Measurements from ENCODE around the gene TBC1D5.
"Not testable (repeated sequence)": the region's sequence is repeated elsewhere in the genome, so short reads cannot be mapped to it uniquely, and the experiment has no call there.

Gene TBC1D5

DNA sequence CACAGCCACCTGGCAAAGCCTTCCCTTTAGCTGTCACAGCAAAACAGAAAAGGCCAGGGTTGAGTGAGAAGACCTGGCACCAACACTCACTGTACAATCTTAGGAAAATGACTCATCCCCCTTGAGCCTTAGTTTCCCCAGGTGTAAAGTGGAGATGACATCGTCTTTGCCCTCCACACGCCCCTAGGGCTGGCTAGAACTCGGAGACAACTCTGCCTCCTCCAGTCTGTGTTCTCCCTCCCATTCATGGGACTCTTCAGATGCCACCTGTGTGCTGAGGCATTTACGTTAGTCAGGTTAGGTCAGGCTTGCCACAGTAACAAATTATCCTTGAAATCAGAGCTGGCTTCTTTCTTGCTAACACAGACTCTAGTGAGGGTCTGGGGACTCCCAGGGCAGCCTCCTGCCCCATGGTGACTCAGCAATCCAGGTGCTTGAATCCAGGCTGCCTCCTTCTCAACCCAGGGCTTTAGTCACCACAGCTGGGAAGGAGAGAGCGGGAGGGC is 605.1 kb downstream of the TBC1D5 start:
- no peak for DNase-seq (ENCODE audit: low spot score)

DNA sequence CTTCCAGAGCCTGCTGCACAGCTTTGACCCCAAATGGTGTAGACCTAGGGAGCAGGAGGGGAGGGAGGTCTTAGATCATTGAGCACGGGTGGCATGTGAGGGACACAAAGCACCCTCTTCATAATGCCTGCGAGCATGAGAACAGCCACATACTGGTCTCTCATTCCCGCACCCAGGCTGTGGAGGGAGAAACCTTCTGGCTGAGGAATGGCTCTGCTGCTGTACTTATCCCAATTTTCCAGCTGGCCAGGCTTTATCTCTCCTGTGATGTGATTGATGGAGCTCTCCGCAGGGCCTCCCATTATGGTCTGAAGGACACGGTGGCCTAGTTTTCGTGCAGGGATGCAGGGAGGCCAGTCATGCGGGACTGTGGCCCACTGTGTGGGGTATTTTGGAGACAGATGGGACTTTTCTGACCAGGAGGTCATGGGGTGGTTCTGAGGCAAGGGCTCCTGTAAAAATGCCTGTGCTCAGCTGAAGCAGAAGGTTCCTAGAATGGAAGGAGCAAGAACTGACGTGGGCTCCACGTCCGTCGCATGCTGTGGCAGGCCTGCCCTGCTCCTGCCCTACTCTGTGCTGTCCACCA is 606.2 kb downstream of the TBC1D5 start:
- no peak for DNase-seq (ENCODE audit: low spot score)

DNA sequence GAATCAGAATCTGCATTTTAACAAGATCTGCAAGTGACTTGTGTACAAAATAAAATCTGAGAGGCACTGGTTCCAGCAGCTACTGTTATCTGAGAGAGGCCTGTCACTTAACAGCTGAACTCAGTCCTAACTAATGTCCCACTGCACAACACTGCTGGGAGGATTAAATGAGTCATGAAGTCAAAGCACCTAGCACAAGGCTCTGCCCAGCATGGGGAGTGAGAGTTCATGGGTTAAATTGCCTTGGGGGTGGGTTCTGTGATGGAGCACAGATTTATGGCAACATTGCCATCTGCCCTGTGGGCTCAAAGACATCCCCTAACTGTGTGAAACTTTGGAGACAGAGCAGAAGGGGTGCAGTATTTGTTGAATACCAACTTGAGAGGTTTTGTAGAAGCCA is 606.7 kb downstream of the TBC1D5 start:
- DNase-seq (ENCODE audit: low spot score), result no peak

DNA sequence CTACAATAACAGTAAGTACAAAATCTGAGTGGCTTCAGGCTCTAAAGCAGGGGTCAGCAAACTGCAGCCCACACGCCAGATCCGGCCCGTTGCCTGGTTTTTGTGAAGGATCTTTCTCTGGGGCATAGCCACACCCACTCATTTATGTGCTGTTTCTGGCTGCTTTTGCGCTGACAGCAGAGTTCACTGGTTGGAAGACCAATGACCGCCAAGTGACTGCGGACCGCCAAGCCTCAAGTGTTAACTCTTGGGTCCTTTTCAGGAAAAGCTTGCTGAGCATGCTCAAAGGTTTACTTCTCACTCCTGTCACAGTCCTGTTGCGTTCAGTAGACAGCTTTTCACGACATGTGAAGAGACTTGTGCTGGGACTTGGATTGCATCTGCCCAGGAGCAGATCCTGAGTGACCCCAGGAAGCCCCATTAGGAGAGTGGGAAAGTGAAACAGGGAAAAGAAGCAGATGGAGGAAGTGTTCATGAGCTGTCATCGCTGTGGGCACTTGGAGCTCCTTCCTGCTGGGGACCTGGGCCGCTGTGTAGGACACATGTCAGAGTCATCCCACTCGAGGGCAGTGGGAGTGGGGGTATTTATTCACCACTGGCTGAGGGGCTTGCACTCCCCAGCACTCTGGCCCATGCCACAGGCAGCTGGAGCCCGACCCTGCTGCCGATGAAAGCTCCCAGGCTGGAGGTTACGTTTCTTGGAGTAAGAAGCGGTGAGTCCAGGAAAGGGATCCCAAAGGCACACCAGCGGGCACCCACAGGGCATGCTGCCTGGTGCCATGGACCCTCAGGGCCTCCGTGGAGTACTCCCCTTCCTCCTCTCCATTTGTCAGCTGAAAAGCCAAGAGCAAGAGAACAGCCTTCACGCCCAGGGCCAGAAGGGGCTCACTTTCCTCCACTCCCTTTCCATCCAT is 608.5 kb downstream of the TBC1D5 start:
- no peak for DNase-seq (ENCODE audit: low spot score)

DNA sequence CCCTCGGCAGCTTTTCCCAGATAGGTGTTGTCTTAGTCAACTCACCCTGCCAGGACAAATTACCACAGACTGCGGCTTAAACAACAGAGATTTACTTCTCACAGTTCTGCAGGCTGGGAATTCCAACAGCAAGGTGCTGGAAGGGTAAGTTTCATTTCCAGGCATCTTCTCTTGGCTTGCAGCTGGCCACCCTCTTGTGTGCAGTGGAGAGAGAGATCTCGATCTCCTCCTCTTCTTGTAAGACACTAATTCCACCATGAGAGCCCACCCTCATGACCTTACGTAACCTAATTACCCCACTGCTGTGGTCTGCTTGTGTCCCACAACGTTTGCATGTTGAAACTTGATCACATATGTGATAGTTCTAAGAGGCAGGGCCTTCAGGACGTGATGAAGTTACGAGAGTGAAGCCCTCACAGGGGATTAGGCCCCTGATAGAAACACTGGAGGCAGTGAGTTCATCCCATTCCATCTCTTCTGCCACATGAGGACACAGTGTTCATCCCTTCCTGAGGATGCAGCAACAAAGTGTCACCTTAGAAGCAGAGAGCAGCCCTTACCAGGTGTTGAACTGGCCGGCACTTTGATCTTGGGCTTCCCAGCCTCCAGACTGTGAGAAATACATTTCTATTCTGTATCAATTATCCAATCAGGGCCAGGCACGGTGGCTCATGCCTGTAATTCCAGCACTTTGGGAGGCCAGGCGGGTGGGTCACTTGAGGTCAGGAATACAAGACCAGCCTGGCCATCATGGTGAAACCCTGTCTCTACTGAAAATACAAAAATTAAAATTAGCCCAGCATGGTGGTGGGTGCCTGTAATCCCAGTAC is 609.9 kb downstream of the TBC1D5 start:
- DNase-seq (ENCODE audit: low spot score), result no peak

DNA sequence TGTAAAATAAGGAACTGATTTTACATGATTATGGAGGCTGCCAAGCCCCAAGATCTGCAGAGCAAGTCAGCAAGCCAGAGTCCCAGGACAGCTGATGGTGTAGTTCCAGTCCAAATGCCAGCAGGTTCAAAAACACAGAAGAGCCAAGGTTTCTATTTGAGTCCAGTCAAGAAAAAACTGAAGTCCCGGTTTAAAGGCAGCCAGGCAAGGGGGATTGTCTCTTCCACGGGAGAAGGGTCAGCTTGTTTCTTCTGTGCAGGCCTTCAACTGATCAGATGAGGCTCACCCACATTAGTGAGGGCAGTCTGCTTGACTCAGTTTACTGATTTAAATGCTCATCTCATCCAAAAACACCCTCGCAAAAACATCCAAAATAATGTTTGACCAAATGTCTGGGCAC is 611.5 kb downstream of the TBC1D5 start:
- no peak for DNase-seq (ENCODE audit: low spot score)

DNA sequence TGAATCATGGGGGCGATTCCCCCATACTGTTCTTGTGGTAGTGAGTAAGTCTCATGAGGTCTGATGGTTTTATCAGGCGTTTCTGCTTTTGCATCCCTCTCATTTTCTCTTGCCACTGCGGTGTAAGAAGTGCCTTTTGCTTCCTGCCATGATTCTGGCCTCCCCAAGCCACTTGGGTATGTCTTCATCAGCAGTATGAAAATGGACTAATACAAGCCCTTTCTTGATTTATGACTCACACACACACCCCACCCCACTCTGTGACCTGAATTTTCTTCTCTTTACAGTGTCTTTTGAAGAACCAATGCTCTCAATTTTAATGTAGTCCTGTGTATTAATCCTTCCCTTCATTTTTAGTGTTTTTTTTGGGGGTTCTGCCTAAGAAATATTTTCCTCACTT is 612.9 kb downstream of the TBC1D5 start:
- no peak for DNase-seq (ENCODE audit: low spot score)

DNA sequence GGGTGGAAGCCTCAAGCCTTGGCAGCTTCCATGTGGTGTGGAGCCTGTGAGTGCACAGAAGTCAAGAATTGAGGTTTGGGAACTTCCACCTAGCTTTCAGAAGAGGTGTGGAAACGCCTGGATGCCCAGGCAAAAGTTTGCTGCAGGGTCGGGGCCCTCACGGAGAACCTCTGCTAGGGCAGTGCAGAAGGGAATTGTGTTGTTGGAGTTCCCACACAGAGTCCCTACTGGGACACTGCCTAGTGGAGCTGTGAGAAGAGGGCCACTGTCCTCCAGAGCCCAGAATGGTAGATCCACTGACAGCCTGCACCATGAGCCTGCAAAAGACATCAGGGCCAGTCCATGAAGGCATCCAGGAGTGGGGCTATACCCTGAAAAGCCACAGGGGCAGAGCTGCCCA is 613.8 kb downstream of the TBC1D5 start:
- not testable (repeated sequence) for DNase-seq (ENCODE audit: low spot score)

DNA sequence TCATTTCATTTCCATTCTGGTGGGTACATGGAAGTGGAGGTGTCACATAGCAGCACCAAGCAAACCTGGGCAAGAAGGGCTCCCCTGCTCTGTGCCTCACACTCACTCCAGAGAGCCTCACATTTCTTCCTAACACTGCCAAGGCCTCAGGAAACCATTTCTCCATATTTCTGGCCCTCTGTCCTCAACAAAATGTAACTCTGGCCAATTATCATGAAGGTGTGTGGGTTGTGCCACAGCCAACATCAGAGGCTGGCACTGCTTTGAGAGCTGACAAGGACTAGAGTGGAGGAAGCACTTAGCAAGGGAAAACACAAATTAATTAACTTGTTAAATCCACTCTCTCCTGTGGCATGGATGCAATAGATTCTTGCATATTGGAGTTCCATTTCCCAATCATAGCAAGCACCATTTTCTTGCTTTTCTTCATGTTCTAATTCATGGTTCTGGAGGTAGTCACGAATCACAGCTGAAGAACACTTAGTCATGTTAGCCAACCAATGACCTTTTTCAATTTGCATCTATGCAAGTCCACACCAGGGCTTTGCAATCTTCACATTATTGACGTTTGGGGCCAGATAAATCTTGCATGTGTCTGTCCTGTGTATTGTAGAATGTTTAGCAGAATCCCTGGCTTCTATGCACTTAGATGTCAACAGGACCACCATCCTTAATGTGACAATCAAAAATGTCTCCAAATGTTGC is 616.5 kb downstream of the TBC1D5 start:
- DNase-seq (ENCODE audit: low spot score), result no peak

DNA sequence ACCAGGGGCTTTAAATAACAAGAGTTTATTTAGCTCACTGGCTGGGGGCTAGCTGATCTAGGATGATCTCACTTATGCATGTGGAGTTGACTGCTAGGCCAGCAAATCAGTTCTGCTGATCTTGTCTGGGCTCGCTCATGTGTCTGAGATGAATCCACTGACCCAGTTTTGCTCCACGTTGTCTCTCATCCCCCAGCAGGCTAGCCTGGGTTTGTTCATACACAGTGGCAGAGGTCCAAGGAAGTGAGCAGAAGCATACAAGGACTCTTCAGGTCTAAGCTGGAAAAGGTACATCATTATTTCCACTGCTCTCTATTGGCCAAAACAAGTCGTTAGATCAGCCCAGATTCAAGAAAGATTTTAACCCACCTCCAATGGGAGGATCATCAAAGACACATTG is 619.7 kb downstream of the TBC1D5 start:
- DNase-seq (ENCODE audit: low spot score), result no peak

DNA sequence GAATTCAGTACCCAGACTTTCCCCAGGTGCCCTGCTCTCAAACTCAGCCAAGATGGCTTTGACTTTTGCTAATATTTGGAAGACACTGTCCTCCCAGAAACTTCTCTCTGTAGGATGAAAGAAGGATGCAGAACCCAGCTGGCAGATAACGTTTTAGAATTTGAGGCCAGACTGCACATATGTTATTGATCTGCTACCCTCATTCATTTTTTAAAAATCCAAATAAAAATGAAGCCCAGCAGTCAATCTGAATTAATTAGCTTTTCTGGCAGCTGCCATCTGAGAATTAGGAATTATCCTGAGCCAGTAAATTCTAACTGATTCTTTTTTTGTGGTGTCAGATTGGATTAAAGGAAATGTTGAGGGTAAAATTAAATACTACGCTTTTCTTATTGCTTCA is 621.1 kb downstream of the TBC1D5 start:
- no peak for DNase-seq (ENCODE audit: low spot score)

DNA sequence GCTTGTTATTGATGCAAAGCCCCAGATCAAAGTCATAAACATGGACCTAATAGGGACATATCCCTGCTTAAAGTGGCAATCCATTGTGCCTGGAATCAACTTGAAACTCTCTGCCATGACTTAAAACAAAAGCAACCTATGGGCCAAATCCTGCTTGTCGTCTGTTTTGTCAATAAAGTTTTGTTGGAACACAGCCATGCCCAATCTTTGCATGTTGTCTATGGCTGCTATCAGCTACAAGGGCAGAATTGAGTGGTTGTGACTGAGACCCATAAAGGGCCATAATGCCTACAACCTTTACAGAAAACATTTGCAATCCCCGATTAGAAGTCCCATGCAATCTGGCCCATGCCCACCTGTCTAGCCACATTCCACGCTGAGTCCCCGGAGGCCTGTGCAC is 622.3 kb downstream of the TBC1D5 start:
- no peak for DNase-seq (ENCODE audit: low spot score)

DNA sequence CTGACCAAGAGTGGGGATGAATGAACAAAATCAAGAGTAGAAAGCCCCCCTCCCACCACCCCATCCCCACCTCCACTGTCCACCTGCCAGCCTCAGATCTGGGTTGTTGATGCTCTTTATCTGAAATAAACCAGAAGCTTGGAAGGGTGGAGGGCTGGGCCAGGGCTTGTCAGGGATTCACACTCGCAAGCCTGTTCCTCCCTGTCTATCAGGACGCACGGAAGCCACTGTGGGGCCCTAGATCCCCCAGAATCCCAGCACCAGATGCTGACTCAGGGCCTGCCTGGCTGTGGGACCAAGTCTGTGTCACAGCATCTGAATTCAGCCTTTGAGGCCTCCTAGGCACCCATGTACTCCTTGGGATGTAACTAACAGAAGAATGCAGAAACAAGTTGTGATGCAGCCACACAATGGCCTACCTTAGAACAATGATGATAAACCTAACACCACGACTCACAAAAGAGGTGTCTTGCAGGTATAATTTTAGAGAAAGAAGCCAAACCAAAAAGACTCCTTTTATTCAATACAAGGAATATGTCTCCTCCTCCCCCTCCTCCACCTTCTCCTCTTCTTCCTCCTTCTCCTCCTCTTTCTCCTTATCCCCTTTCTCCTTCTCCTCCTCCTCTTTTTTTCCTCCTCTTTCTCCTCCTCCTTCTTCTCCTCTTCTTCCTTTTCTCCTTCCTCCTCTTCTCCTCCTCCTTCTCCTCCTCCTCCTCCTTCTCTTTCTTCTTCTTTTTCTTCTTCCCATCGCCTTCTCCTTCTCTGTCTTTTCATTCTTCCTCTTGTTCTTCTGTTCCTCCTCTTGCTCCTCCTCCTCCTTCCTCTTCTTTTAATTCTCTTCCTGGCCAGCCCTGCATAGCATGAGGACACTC is 623.0 kb downstream of the TBC1D5 start:
- DNase-seq (ENCODE audit: low spot score), result no peak

DNA sequence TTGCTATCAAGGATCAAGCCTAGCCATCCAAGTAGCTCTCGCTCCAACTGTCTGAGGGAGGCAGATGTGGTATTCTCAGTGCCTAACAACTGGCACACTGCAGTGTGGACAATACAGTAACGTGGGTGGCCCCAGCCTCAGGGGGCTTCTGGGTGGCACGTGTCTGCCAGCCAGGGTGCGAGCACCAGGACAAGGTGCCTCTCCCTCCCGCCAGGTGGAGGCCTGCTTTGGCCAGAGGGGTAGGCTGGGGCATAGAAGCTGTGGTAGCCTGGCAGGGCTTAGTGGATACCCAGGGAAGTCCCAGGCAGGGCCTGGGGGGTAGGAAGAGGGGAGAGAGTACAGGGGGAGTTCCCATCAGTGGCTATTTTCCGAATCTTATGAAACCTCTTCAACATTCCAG is 623.7 kb downstream of the TBC1D5 start:
- no peak for DNase-seq (ENCODE audit: low spot score)

DNA sequence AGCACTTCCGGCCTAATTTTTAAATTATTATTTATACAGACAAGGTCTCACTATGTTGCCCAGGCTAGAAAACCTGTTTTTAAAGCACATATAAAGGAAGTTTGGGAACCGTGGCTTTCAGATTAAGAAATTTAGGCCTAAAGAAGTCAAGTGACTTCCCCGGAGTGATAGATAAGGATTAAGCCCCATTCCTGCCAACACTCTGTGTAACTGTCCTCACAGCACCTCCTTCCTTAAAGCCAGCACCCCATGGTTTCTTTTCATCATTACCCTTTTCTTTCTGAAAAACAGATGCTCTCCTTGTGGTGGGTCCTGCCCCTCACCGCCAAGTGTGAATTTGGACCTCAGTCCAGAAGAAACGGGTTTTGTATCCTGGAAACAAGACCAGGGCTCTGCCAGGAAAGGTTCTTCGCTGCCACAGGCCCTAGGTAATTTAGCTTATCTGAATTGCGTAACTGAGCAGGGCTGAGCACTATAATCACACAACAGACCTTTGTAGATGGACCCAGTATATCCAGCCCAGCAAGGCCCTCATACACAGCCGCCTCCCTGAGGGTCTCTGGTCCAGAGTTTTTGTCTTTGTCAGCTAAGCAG is 626.3 kb downstream of the TBC1D5 start:
- no peak for DNase-seq (ENCODE audit: low spot score)

DNA sequence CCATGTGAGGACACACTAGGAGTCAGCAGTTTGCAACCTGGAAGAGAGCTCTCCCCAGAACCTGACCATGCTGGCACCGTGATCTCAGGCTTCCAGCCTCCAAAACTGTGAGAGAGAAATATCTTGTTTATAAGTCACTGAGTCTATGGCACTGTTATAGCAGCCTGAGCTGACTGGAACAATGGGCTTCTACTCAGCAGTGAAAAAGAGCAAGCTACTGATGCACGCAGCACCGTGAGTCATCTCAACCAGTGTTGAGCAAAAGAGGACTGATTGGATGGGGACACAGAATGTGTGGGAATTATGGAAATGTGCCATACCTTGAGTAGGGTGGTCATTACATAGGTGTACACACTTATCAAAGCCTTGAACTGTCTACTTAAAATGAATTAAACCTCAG is 627.2 kb downstream of the TBC1D5 start:
- DNase-seq (ENCODE audit: low spot score), result no peak

DNA sequence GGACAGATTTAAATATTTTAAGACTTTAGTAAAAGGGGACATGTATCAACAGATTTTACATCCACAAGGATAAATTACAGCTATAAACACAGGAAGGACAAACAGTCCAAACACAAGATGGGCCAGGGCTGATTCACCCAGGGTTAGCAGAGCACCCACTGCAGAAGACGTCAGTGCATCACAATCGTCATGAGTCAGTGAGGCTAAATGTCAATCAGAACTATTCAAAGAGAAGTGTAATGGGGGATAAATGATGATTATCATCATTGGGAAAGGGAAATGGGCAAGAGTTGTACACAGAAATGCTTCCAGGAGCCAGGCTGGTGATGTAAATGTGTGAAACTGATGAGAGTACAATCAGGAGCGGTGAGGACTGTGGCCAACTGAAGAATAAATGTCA is 630.8 kb downstream of the TBC1D5 start:
- no peak for DNase-seq (ENCODE audit: low spot score)

DNA sequence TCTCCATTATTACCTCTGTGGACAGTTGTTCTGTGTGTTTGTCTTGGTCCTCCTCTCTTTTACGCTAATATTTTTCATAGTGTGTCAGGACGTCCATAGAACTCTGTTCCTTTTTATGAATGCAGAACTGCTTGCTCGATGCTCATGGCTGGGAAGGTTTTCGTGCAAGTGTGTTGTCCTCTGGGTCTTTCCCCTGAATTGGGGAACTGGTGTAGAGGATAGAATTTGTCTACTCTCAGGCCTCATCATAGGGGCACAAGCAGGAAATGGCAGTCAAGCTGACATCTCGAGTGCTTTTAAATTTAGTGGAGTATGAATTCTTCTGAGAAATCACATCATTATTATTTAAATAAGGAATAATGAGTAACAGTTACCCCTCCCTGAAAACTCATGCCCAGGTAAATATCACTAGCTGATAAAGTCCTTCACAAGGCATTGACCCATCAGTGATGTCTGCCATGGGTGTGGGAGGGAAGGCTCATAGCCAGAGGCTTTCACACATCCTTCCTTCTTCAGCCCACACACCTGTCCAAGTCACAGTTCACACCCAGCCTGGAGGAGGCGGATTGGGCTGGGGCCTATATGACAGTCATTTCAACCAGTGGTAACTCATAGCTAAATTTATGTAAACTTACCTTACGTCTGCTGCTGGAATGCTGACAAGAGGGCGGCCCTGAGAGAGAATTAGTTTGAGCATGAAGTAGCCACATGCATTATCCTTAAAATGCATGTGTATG is 631.6 kb downstream of the TBC1D5 start:
- no peak for DNase-seq (ENCODE audit: low spot score)

Data from AG20443 (cell line).